Mesenchymal stem cell (in vitro differentiated cells and primary cell): ENCODE data around the gene TIPRL. TPM values are rescaled to one million over a fixed set of nuclear protein-coding genes. Genes with fewer than 3 reads are reported as not detected.

ENCODE experiments used
- DNase-seq: peaks from one replicate; pipeline ENCODE4 v3.0.0-alpha.2; 2013
- H2AFZ ChIP-seq: one replicate; pipeline ENCODE4 v1.6.1; 2013; ENCODE audit warnings: low read depth, mild to moderate bottlenecking, control low read depth, inconsistent platforms, low read length, moderate library complexity
- H2AK5ac ChIP-seq: 2 replicates; pipeline ENCODE4 v1.6.1; 2013; ENCODE audit warnings: low read length, moderate library complexity, mild to moderate bottlenecking, inconsistent platforms; ENCODE audit not compliant: severe bottlenecking
- H2BK120ac ChIP-seq: one replicate; pipeline ENCODE4 v1.6.1; 2013; ENCODE audit warnings: low read depth, mild to moderate bottlenecking, inconsistent platforms, low read length, moderate library complexity
- H2BK12ac ChIP-seq, 2 experiments: one replicate each; pipeline ENCODE4 v1.6.1; 2013; ENCODE audit warnings: inconsistent platforms in 2 of 2, low read length in 2 of 2, mild to moderate bottlenecking in 2 of 2, moderate library complexity in 2 of 2, control low read depth in 1 of 2
- H2BK15ac ChIP-seq: one replicate; pipeline ENCODE4 v1.6.1; 2013; ENCODE audit warnings: mild to moderate bottlenecking, low read depth, inconsistent platforms; ENCODE audit not compliant: poor library complexity, severe bottlenecking
- H2BK5ac ChIP-seq: 2 replicates; pipeline ENCODE4 v1.6.1; 2013; ENCODE audit warnings: low read depth, mild to moderate bottlenecking, low read length, control low read depth, inconsistent platforms; ENCODE audit not compliant: poor library complexity, severe bottlenecking
- H3K14ac ChIP-seq, 2 experiments: one replicate each; pipeline ENCODE4 v1.6.1; 2013; ENCODE audit warnings: inconsistent platforms in 2 of 2, low read length in 2 of 2, control low read depth in 1 of 2, mild to moderate bottlenecking in 1 of 2, moderate library complexity in 1 of 2
- H3K18ac ChIP-seq, 2 experiments: one replicate each; pipeline ENCODE4 v1.6.1; 2013; ENCODE audit warnings: inconsistent platforms in 2 of 2, low read length in 2 of 2, control low read depth in 1 of 2, low read depth in 1 of 2, mild to moderate bottlenecking in 1 of 2
- H3K23ac ChIP-seq, 2 experiments: one replicate each; pipeline ENCODE4 v1.6.1; 2013; ENCODE audit warnings: inconsistent platforms in 2 of 2, low read length in 2 of 2, mild to moderate bottlenecking in 2 of 2, moderate library complexity in 2 of 2, control low read depth in 1 of 2
- H3K27ac ChIP-seq: 2 replicates; pipeline ENCODE4 v1.5.1; 2013; ENCODE audit warnings: mild to moderate bottlenecking, moderate library complexity, low read length, control low read depth, inconsistent platforms; ENCODE audit not compliant: poor library complexity, severe bottlenecking
- H3K27me3 ChIP-seq, 2 experiments: 2 replicates each; pipeline versions ENCODE4 v1.6.1 to v1.7.0; 2013; ENCODE audit warnings: low read length in 2 of 2, mild to moderate bottlenecking in 2 of 2, moderate library complexity in 2 of 2, control low read depth in 1 of 2, inconsistent platforms in 1 of 2; ENCODE audit not compliant: control insufficient read depth in 1 of 2, insufficient read depth in 1 of 2
- H3K36me3 ChIP-seq, 2 experiments: 2 replicates each; pipeline versions ENCODE4 v1.6.1 to v1.7.0; 2013; ENCODE audit warnings: low read length in 2 of 2, control low read depth in 1 of 2, inconsistent platforms in 1 of 2, low read depth in 1 of 2, mild to moderate bottlenecking in 1 of 2; ENCODE audit not compliant: insufficient read depth in 2 of 2, control insufficient read depth in 1 of 2
- H3K4ac ChIP-seq, 2 experiments: one replicate each; pipeline ENCODE4 v1.6.1; 2013; ENCODE audit warnings: inconsistent platforms in 2 of 2, low read length in 2 of 2, mild to moderate bottlenecking in 2 of 2, moderate library complexity in 2 of 2, control low read depth in 1 of 2, low read depth in 1 of 2
- H3K4me1 ChIP-seq: 2 replicates; pipeline ENCODE4 v1.6.1; 2013; ENCODE audit warnings: low read depth, low read length, control low read depth; ENCODE audit not compliant: control insufficient read depth, insufficient read depth
- H3K4me2 ChIP-seq: 2 replicates; pipeline ENCODE4 v1.6.1; 2013; ENCODE audit warnings: low read length, mild to moderate bottlenecking, inconsistent platforms; ENCODE audit not compliant: poor library complexity, severe bottlenecking
- H3K4me3 ChIP-seq, 2 experiments: 2 replicates each; pipeline versions ENCODE4 v1.5.1 to v1.7.0; 2013; ENCODE audit warnings: low read length in 2 of 2, mild to moderate bottlenecking in 2 of 2, control low read depth in 1 of 2, low read depth in 1 of 2; ENCODE audit not compliant: insufficient read depth in 1 of 2
- H3K79me1 ChIP-seq: replicated peaks from 2 replicates; pipeline ENCODE4 v1.6.1; 2013; ENCODE audit warnings: mild to moderate bottlenecking, control low read depth, low read length, inconsistent platforms; ENCODE audit not compliant: poor library complexity, severe bottlenecking
- H3K9ac ChIP-seq: 2 replicates; pipeline ENCODE4 v1.7.0; 2013; ENCODE audit warnings: mild to moderate bottlenecking, low read length, moderate library complexity
- H3K9me3 ChIP-seq: 2 replicates; pipeline ENCODE4 v1.7.0; 2013; ENCODE audit warnings: mild to moderate bottlenecking, low read length; ENCODE audit not compliant: control insufficient read depth
- H4K8ac ChIP-seq: one replicate; pipeline ENCODE4 v1.6.1; 2013; ENCODE audit warnings: inconsistent platforms, mild to moderate bottlenecking, low read length, moderate library complexity
- H4K91ac ChIP-seq: one replicate; pipeline ENCODE4 v1.6.1; 2013; ENCODE audit warnings: mild to moderate bottlenecking, low read length, inconsistent platforms
- WGBS: methylation state at CpG from one replicate; pipeline ENCODE4 v1.1.7; 2013; ENCODE audit warnings: mixed read lengths; 5-methylcytosine and 5-hydroxymethylcytosine counted together
- polyA plus RNA-seq, 2 experiments: library from polyadenylated mRNA; stranded (reverse); fragments of 200-250 nt; gene quantifications; one replicate each; pipeline ENCODE4 v1.2.3, GENCODE V29; 2013

TIPRL gene
- 31.5 TPM for polyA plus RNA-seq (2013, experiment 1 of 2)
- 32.5 TPM for polyA plus RNA-seq (2013, experiment 2 of 2)

GRCh38 chr1:168178638-168179437 lies at the start of gene TIPRL:
TSS of gene TIPRL (plus strand) at chr1:168178962. CDS start at chr1:168179078, 116 bp downstream.
- under 1% methylated on average over 52 of the region's 56 CpGs for WGBS
- no peaks in the 10 kb centered on the region for H3K9me3 ChIP-seq
- H2BK12ac ChIP-seq, result peak within 1 kb of the TSS in 1 of 2 experiments; percentile 61
- H2BK15ac ChIP-seq, result peak within 1 kb of the TSS; percentile 62
- H2BK120ac ChIP-seq, result no peak within 1 kb of the TSS
- peak within 1 kb of the TSS; percentile 15 for H4K91ac ChIP-seq
- H2AFZ ChIP-seq, result peak within 1 kb of the TSS; percentile 66
- no peaks in the 10 kb centered on the region for H3K27me3 ChIP-seq
- peak within 1 kb of the TSS; percentile 69 for H3K4me2 ChIP-seq
- H3K4me1 ChIP-seq, result peaks cover 2% of the 10 kb centered on the region
- H4K8ac ChIP-seq, result peak within 1 kb of the TSS; percentile 89
- peak within 1 kb of the TSS; percentile 88 for H3K27ac ChIP-seq
- peaks cover 2% of the 10 kb centered on the region for H3K79me1 ChIP-seq
- peak; percentile 100 for DNase-seq
- H3K9ac ChIP-seq, result peak within 1 kb of the TSS; percentile 93
- H3K4ac ChIP-seq, result peak within 1 kb of the TSS; percentile 19 to 71
- H3K23ac ChIP-seq, result peak within 1 kb of the TSS in 1 of 2 experiments; percentile 53
- H2AK5ac ChIP-seq, result no peak within 1 kb of the TSS
- H2BK5ac ChIP-seq, result peak within 1 kb of the TSS; percentile 45
- H3K4me3 ChIP-seq, result peak within 1 kb of the TSS; percentile 79 to 91
- peak within 1 kb of the TSS; percentile 37 to 92 for H3K18ac ChIP-seq
- H3K36me3 ChIP-seq, result peaks cover 0 to 2% of the 10 kb centered on the region in 2 experiments
- peak within 1 kb of the TSS in 1 of 2 experiments; percentile 80 for H3K14ac ChIP-seq

- Histone ChIP-seq H3K9ac (no peak overlapping the region), H3K79me1 (peaks cover 36% of the 10 kb centered on the region), H3K23ac (no peak overlapping the region), H2BK5ac (no peak overlapping the region), H3K4me1 (peaks cover 4% of the 10 kb centered on the region), H4K8ac (no peak overlapping the region), H3K9me3 (no peaks in the 10 kb centered on the region), H3K18ac (no peak overlapping the region), H3K4ac (no peak overlapping the region), H3K36me3 (peaks cover 7 to 14% of the 10 kb centered on the region in 2 experiments), H3K27me3 (no peaks in the 10 kb centered on the region), H2AFZ (no peak overlapping the region), H3K14ac (no peak overlapping the region), H3K27ac (no peak overlapping the region), H4K91ac (no peak overlapping the region), H2BK12ac (no peak overlapping the region), H2AK5ac (no peak overlapping the region), H3K4me2 (no peak overlapping the region), H2BK120ac (no peak overlapping the region), H3K4me3 (no peak overlapping the region), H2BK15ac (no peak overlapping the region)
- DNase-seq, result no peak
- WGBS, result 93% methylated on average over 6 of the region's 6 CpGs
These were observed 48.8 kb upstream of the TIPRL start for GRCh38 chr1:168129933-168130332.

- WGBS, result no CpG with 5 or more reads among the region's 1 CpG
- Histone ChIP-seq H3K9ac (no peak overlapping the region), H2AFZ (no peak overlapping the region)
These were observed 44.6 kb upstream of the TIPRL start for GRCh38 chr1:168134132-168134531.

GRCh38 chr1:168134642-168135041 lies 44.1 kb upstream of the TIPRL start:
- no peaks in the 10 kb centered on the region for H3K27me3 ChIP-seq
- no peak overlapping the region for H3K4me3 ChIP-seq
- H4K91ac ChIP-seq, result no peak overlapping the region
- H2BK15ac ChIP-seq, result no peak overlapping the region
- peak overlapping the region; percentile 36 for H3K27ac ChIP-seq
- no peak overlapping the region for H2AK5ac ChIP-seq
- H3K79me1 ChIP-seq, result peaks cover 15% of the 10 kb centered on the region
- no peak overlapping the region for H3K18ac ChIP-seq
- H3K4me1 ChIP-seq, result peaks cover 7% of the 10 kb centered on the region
- peaks cover 3 to 12% of the 10 kb centered on the region in 2 experiments for H3K36me3 ChIP-seq
- H3K9ac ChIP-seq, result no peak overlapping the region
- WGBS, result 93% methylated on average over 6 of the region's 7 CpGs
- H3K23ac ChIP-seq, result no peak overlapping the region
- H3K4me2 ChIP-seq, result peak overlapping the region; percentile 38
- H3K9me3 ChIP-seq, result no peaks in the 10 kb centered on the region
- no peak overlapping the region for H3K14ac ChIP-seq
- H4K8ac ChIP-seq, result no peak overlapping the region
- H2BK120ac ChIP-seq, result no peak overlapping the region
- H2AFZ ChIP-seq, result no peak overlapping the region
- no peak overlapping the region for H3K4ac ChIP-seq
- no peak overlapping the region for H2BK12ac ChIP-seq
- DNase-seq, result no peak
- no peak overlapping the region for H2BK5ac ChIP-seq

More at GRCh38 chr1:168134132-168134531, 44.6 kb upstream of the TIPRL start:
- H3K14ac ChIP-seq, result no peak overlapping the region
- no peak for DNase-seq
- H3K36me3 ChIP-seq, result peaks cover 7 to 14% of the 10 kb centered on the region in 2 experiments
- H3K4me1 ChIP-seq, result peaks cover 7% of the 10 kb centered on the region
- H3K79me1 ChIP-seq, result peaks cover 20% of the 10 kb centered on the region
- no peak overlapping the region for H2AK5ac ChIP-seq
- no peak overlapping the region for H3K23ac ChIP-seq
- H2BK15ac ChIP-seq, result no peak overlapping the region
- no peaks in the 10 kb centered on the region for H3K27me3 ChIP-seq
- no peak overlapping the region for H4K8ac ChIP-seq
- H2BK5ac ChIP-seq, result no peak overlapping the region
- no peak overlapping the region for H2BK120ac ChIP-seq
- no peak overlapping the region for H3K4ac ChIP-seq
- H2BK12ac ChIP-seq, result no peak overlapping the region
- no peak overlapping the region for H4K91ac ChIP-seq
- no peaks in the 10 kb centered on the region for H3K9me3 ChIP-seq
- peak overlapping the region; percentile 31 for H3K27ac ChIP-seq
- H3K18ac ChIP-seq, result no peak overlapping the region
- peak overlapping the region; percentile 36 for H3K4me2 ChIP-seq
- no peak overlapping the region for H3K4me3 ChIP-seq
